Astrocyte of the hippocampus (primary cell): ENCODE measurements around the gene NTM.

Source experiments
- DNase-seq: peaks from one replicate; pipeline ENCODE4 v3.0.0; 2011; ENCODE audit warnings: low read depth, low spot score

NTM gene

GRCh38 chr11:132202621-132203020 lies 832.2 kb downstream of the NTM start:
- DNase-seq: peak; percentile 77

GRCh38 chr11:132205006-132205405 lies 834.6 kb downstream of the NTM start:
- DNase-seq: no peak

GRCh38 chr11:132205496-132205895 lies 835.1 kb downstream of the NTM start:
- DNase-seq: peak; percentile 71

GRCh38 chr11:132206993-132207392 lies 836.6 kb downstream of the NTM start:
- DNase-seq: no peak

- DNase-seq: no peak
Observed at GRCh38 chr11:132208477-132209055, 838.2 kb downstream of the NTM start.

GRCh38 chr11:132211479-132211878 lies 841.1 kb downstream of the NTM start:
- DNase-seq: no peak

- no peak for DNase-seq
Observed at GRCh38 chr11:132217856-132218255, 847.4 kb downstream of the NTM start.

GRCh38 chr11:132220474-132220873 lies 850.1 kb downstream of the NTM start:
- peak; percentile 79 for DNase-seq

GRCh38 chr11:132222345-132222744 lies 851.9 kb downstream of the NTM start:
- DNase-seq: no peak

GRCh38 chr11:132226522-132226921 lies 856.1 kb downstream of the NTM start:
- DNase-seq: no peak

- peak; percentile 27 for DNase-seq
Observed at GRCh38 chr11:132228746-132229325, 858.4 kb downstream of the NTM start.

GRCh38 chr11:132231656-132232347 lies 861.4 kb downstream of the NTM start:
- DNase-seq: no peak

GRCh38 chr11:132234878-132235277 lies 864.5 kb downstream of the NTM start:
- DNase-seq: peak; percentile 82

- DNase-seq: no peak
Observed at GRCh38 chr11:132237781-132238180, 867.4 kb downstream of the NTM start.

GRCh38 chr11:132238331-132238866 lies 868.0 kb downstream of the NTM start:
- peak; percentile 24 for DNase-seq

GRCh38 chr11:132240374-132240773 lies 870.0 kb downstream of the NTM start:
- no peak for DNase-seq

- DNase-seq: no peak
Observed at GRCh38 chr11:132242632-132243031, 872.2 kb downstream of the NTM start.

GRCh38 chr11:132244846-132245245 lies 874.4 kb downstream of the NTM start:
- DNase-seq: no peak

GRCh38 chr11:132245403-132246385 lies 875.3 kb downstream of the NTM start:
- no peak for DNase-seq

- no peak for DNase-seq
Observed at GRCh38 chr11:132248580-132248979, 878.2 kb downstream of the NTM start.

- no peak for DNase-seq
Observed at GRCh38 chr11:132249256-132249655, 878.8 kb downstream of the NTM start.

GRCh38 chr11:132251061-132251460 lies 880.6 kb downstream of the NTM start:
- DNase-seq: no peak
